ENCODE measurements around the gene CLCA4.

GRCh38 chr1:86596741-86597290 is 49.9 kb downstream of the CLCA4 start:
- TF ChIP-seq EZH2 (IDR thresholded peaks at IDR 0.05; ENCODE audit: borderline replicate concordance, low read depth, low read length, poor library complexity, severe bottlenecking) (no peak), CTCF (conservative IDR thresholded peaks at IDR 0.05; ENCODE audit: low read depth, low read length) (no peak)

Measured in A673 (cell line).